AG09319 (cell line): Measurements from ENCODE around the gene OSBPL7.

Experiments
- DNase-seq: peaks from one replicate; pipeline ENCODE4 v3.0.0-alpha.2; 2010; ENCODE audit warnings: low read depth; ENCODE audit errors: extremely low read depth
- CTCF ChIP-seq: IDR thresholded peaks from 2 replicates; pipeline ENCODE4 v1.5.1; 2011; ENCODE audit warnings: low read depth, mild to moderate bottlenecking, inconsistent platforms, low read length, moderate library complexity

The OSBPL7 gene

DNA sequence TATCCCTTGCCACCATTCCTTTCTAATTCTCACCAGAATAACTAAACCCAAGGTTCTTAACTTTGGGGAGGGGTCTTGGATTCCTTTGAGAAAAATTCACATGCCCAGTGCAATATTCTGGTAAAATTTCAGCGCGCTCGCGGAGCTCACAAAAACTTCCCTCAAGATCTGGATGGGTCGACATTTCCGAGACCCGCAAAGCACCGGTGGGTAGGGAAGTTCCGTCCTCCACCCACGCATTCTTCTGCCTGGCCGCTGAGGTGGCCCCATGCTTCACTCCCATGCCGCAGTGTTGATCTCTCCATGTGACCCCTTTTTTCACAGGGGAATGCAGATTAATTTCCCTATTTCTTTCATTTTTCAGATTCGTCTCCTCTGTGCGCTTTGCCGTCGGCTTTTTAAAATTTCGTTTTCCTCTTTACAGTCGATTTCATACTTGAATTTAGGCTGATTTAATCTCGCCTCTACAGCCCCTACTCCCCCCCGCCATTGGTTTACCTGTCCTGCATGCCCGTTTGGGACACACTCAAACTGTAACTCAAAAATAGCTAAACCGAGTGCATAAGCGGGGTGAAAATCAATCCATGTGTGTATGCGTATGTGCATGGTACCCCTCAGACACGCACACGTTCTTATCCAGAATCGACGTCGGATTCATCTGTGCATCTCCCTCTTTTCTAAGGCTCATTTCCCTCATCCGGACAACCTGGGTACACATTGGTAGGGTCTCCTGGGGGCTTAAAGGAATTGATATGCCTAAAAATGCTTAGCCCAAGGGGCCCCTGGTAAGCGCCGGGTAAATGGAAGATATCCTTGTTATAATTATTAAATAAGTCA is 30.7 kb upstream of the OSBPL7 start:
- DNase-seq = no peak
- TF ChIP-seq CTCF = no peak

GRCh38 chr17:47851764-47852112 is 30.1 kb upstream of the OSBPL7 start:
- no peak for DNase-seq
- TF ChIP-seq CTCF = no peak

GRCh38 chr17:47850692-47851573 is 29.3 kb upstream of the OSBPL7 start, which contains the start of gene SP6:
SP6 (minus strand) TSS chr17:47851163; CDS start chr17:47848429, 2,734 bp downstream.
- DNase-seq = no peak
- no peak for TF ChIP-seq CTCF

DNA sequence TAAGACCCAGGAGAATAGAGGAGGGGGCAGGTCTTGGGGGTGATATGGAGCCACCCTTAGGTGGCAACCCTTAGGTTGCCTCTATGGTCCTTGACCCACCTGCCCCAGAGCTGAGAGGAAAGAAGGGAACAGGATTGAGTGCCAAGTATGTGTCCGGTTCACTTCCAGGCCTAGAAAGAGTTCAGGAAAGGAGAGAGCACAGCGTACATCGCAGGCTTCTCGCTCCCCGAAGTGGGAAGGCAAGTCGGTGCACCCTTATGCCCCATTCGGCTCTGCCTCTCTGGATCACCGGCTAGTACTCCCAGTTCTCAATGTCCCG is 28.7 kb upstream of the OSBPL7 start:
- no peak for DNase-seq
- TF ChIP-seq CTCF = no peak

GRCh38 chr17:47848198-47848513 is 26.6 kb upstream of the OSBPL7 start:
- TF ChIP-seq CTCF = no peak
- DNase-seq = no peak

GRCh38 chr17:47847341-47848197 is 26.0 kb upstream of the OSBPL7 start:
- peak; percentile 29 for TF ChIP-seq CTCF
- no peak for DNase-seq
